MG63 (cell line): ENCODE measurements around the gene ALMS1. TPM values are rescaled to one million over a fixed set of nuclear protein-coding genes. Genes with fewer than 3 reads are reported as not detected.
"Not testable (repeated sequence)": the region's sequence is repeated elsewhere in the genome, so short reads cannot be mapped to it uniquely, and the experiment has no call there.

Experiments used
- DNase-seq: peaks from one replicate; pipeline ENCODE4 v3.0.0-alpha.2; 2020
- H3K27me3 ChIP-seq: fragments of 250-450 bp; sonication (Bioruptor Pico); 2 replicates; pipeline ENCODE4 v1.5.1; 2020; ENCODE audit warnings: mild to moderate bottlenecking, moderate library complexity
- H3K36me3 ChIP-seq: fragments of 250-450 bp; sonication (Bioruptor Pico); 2 replicates; pipeline ENCODE4 v1.5.1; 2020; ENCODE audit warnings: mild to moderate bottlenecking, moderate library complexity
- H3K4me3 ChIP-seq: fragments of 250-450 bp; sonication (Bioruptor Pico); 2 replicates; pipeline ENCODE4 v1.5.1; 2020; ENCODE audit warnings: mild to moderate bottlenecking, moderate library complexity
- H3K9me3 ChIP-seq: fragments of 250-450 bp; sonication (Bioruptor Pico); 2 replicates; pipeline ENCODE4 v1.5.1; 2020; ENCODE audit warnings: mild to moderate bottlenecking, moderate library complexity
- total RNA-seq: library from RNA; depleted of rRNA; stranded (reverse); fragments of >200 nt; shearing (Covaris generic); gene quantifications from 2 replicates; pipeline ENCODE4 v1.2.3, GENCODE V29; 2014; ENCODE audit warnings: low replicate concordance; rRNA removed

The ALMS1 gene
- total RNA-seq, 1 experiment from 2014 or later = 7.1 TPM

- not testable (repeated sequence) for DNase-seq, H3K36me3 ChIP-seq, H3K9me3 ChIP-seq, H3K27me3 ChIP-seq, H3K4me3 ChIP-seq
Measured at GRCh38 chr2:73628493-73628892, 242.9 kb downstream of the ALMS1 start.

GRCh38 chr2:73630662-73631266, 245.1 kb downstream of the ALMS1 start:
- not testable (repeated sequence) for H3K4me3 ChIP-seq, H3K27me3 ChIP-seq, H3K9me3 ChIP-seq, H3K36me3 ChIP-seq, DNase-seq

- not testable (repeated sequence) for H3K9me3 ChIP-seq, H3K36me3 ChIP-seq, H3K4me3 ChIP-seq, H3K27me3 ChIP-seq, DNase-seq
Measured at GRCh38 chr2:73636977-73637376, 251.3 kb downstream of the ALMS1 start.

GRCh38 chr2:73638429-73638828, 252.8 kb downstream of the ALMS1 start:
- H3K9me3 ChIP-seq = no peaks in the 10 kb centered on the region
- no peak overlapping the region for H3K4me3 ChIP-seq
- DNase-seq = no peak
- H3K36me3 ChIP-seq = no peaks in the 10 kb centered on the region
- H3K27me3 ChIP-seq = no peaks in the 10 kb centered on the region

- H3K9me3 ChIP-seq = no peaks in the 10 kb centered on the region
- DNase-seq = no peak
- no peaks in the 10 kb centered on the region for H3K27me3 ChIP-seq
- H3K4me3 ChIP-seq = no peak overlapping the region
- H3K36me3 ChIP-seq = no peaks in the 10 kb centered on the region
Measured at GRCh38 chr2:73640511-73640911, 254.9 kb downstream of the ALMS1 start.

GRCh38 chr2:73640946-73641766, 255.5 kb downstream of the ALMS1 start:
- Histone ChIP-seq H3K27me3 (no peaks in the 10 kb centered on the region), H3K9me3 (no peaks in the 10 kb centered on the region), H3K4me3 (no peak overlapping the region), H3K36me3 (no peaks in the 10 kb centered on the region)
- no peak for DNase-seq

GRCh38 chr2:73641767-73642062, 256.1 kb downstream of the ALMS1 start:
- H3K36me3 ChIP-seq = no peaks in the 10 kb centered on the region
- no peaks in the 10 kb centered on the region for H3K27me3 ChIP-seq
- no peak overlapping the region for H3K4me3 ChIP-seq
- DNase-seq = no peak
- H3K9me3 ChIP-seq = no peaks in the 10 kb centered on the region

GRCh38 chr2:73642338-73643018, 256.8 kb downstream of the ALMS1 start, which contains the start of gene NAT8:
Gene NAT8 (minus strand): TSS chr2:73642422. CDS start chr2:73641628, 794 bp downstream.
- Histone ChIP-seq H3K9me3 (no peaks in the 10 kb centered on the region), H3K27me3 (no peaks in the 10 kb centered on the region), H3K4me3 (no peak within 1 kb of the TSS), H3K36me3 (no peaks in the 10 kb centered on the region)
- DNase-seq = no peak

GRCh38 chr2:73647690-73648089, 262.1 kb downstream of the ALMS1 start:
- H3K27me3 ChIP-seq, DNase-seq, H3K4me3 ChIP-seq, H3K36me3 ChIP-seq, H3K9me3 ChIP-seq: not testable (repeated sequence)

- H3K4me3 ChIP-seq = no peak overlapping the region
- DNase-seq = no peak
- H3K9me3 ChIP-seq = no peaks in the 10 kb centered on the region
- peaks cover 4% of the 10 kb centered on the region for H3K27me3 ChIP-seq
- H3K36me3 ChIP-seq = no peaks in the 10 kb centered on the region
Measured at GRCh38 chr2:73651591-73652230, 266.1 kb downstream of the ALMS1 start.

GRCh38 chr2:73652348-73652747, 266.7 kb downstream of the ALMS1 start:
- Histone ChIP-seq H3K27me3 (peaks cover 4% of the 10 kb centered on the region), H3K36me3 (no peaks in the 10 kb centered on the region), H3K4me3 (no peak overlapping the region), H3K9me3 (no peaks in the 10 kb centered on the region)
- no peak for DNase-seq

- Histone ChIP-seq H3K27me3 (peaks cover 10% of the 10 kb centered on the region), H3K9me3 (peaks cover 2% of the 10 kb centered on the region; the same call in 1 of the 2 replicates), H3K36me3 (no peaks in the 10 kb centered on the region), H3K4me3 (no peak overlapping the region)
- DNase-seq = no peak
Measured at GRCh38 chr2:73654175-73654574, 268.5 kb downstream of the ALMS1 start.

Other genes with a start within 250 kb of the ALMS1 start
- gene NOTO, start 183.3 kb upstream of the ALMS1 start, total RNA-seq = 0.16 TPM in 1 of 2 replicates, not detected in the other
- gene SMYD5, start 171.6 kb upstream of the ALMS1 start, total RNA-seq = 26.2 and 57.3 TPM in 2 replicates
- 30.0 and 35.7 TPM in 2 replicates for gene PRADC1, start 152.6 kb upstream of the ALMS1 start, total RNA-seq
- 891 and 917 TPM in 2 replicates for gene CCT7, start 151.5 kb upstream of the ALMS1 start, total RNA-seq
- gene FBXO41, start 101.4 kb upstream of the ALMS1 start, total RNA-seq = 0.32 and 1.4 TPM in 2 replicates
- not detected in 2 replicates for gene EGR4, start 92.3 kb upstream of the ALMS1 start, total RNA-seq